Iris pigment epithelial cell (primary cell): ENCODE measurements around the gene TAAR1.
"Not testable (repeated sequence)": the region's sequence is repeated elsewhere in the genome, so short reads cannot be mapped to it uniquely, and the experiment has no call there.

ENCODE experiments used
- DNase-seq: peaks from one replicate; pipeline ENCODE4 v3.0.0-alpha.2; 2011; ENCODE audit warnings: low read depth

Gene TAAR1

GRCh38 chr6:132661906-132662305 is 2.9 kb upstream of the TAAR1 start:
- DNase-seq: no peak

- no peak for DNase-seq
These were observed 7.9 kb downstream of the TAAR1 start for GRCh38 chr6:132651062-132651461.

DNA sequence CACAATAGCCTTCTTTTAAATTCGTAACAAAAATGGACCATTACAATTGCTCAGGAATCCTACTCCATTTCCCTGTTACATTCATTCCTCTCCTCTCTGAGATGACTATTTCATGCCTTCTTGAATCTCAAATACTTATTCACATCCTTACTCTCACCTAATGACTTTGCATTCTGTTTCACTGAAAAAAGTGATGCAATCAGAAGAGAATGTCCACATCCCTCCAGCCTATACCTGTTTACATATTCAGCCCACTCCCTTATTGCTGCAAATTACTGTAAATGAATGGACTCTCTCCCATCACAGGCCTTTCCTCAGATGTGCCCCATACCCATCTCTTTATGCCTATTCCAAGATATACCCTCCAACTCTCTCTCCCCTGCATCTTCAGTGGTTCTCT is 8.6 kb downstream of the TAAR1 start:
- peak; percentile 5 for DNase-seq

DNA sequence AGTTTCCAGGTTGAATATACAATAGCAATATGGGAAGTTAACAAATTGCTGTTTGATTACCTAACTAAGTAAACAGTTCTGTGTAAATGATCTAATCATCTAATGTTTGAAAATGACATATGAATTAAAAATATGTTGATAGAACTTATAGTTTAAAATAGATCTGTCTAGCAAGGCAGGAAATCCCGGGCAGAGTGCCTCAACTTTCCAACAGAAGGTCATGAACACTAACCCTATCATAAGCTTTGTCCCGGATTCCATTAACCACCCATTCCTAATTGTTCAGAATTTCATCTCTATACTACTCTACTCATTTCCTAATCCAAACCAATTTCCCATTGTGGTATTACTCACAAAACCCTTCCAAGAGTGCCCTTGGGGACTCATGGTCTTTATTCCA is 10.2 kb downstream of the TAAR1 start:
- DNase-seq: no peak

DNA sequence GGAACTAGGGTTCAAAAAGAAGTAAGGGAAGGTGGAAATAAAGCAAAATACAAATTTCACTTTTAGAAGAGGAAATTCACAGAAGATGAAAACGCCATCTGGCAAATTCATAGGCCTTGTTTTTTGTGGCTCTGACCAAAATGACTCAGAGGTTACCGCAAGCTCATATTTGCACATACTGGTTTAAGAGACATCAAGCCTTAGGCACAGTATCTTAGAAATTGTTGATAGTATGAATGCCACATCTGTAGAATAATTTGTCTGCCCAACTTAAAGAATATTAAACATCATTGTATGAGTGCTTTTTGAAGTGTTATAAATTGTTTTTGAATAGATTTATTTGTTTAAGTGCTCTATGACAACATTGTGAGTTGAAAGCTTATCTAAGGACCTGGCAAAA is 10.6 kb downstream of the TAAR1 start:
- peak; percentile 65 for DNase-seq

- DNase-seq: no peak
These were observed 15.4 kb downstream of the TAAR1 start for GRCh38 chr6:132643547-132643946.

- not testable (repeated sequence) for DNase-seq
These were observed 21.8 kb downstream of the TAAR1 start for GRCh38 chr6:132637135-132637534.

DNA sequence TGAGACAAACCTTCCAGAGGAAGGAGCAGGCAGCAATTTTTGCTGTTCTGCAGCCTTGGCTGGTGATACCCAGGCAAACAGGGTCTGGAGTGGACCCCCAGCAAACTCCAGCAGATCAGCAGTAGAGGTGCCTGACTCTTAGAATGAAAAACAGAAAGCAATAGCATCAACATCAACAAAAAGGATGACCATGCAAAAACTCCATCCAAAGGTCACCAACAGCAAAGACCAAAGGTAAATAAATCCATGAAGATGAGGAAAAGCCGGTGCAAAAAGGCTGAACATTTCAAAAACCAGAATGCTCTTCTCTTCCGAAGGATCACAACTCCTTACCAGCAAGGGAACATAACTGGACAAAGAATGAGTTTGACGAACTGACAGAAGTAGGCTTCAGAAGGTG is 23.1 kb downstream of the TAAR1 start:
- not testable (repeated sequence) for DNase-seq

DNA sequence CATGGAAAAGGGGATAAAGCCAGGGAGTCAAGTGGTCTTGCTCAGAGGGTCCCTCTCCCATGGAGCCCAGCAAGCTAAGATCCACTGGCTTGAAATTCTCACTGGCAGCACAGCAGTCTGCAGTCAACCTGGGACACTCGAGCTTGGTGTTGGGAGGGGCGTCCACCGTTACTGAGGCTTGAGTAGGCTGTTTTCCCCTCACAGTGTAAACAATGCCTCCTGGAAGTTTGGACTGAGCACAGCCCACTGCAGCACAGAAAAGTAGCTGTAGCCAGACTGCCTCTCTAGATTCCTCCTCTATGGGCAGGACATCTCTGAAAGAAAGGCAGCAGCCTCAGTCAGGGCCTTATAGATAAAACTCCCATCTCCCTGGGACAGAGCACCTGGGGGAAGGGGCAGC is 23.7 kb downstream of the TAAR1 start:
- DNase-seq: not testable (repeated sequence)

GRCh38 chr6:132634796-132635195 is 24.2 kb downstream of the TAAR1 start:
- no peak for DNase-seq

DNA sequence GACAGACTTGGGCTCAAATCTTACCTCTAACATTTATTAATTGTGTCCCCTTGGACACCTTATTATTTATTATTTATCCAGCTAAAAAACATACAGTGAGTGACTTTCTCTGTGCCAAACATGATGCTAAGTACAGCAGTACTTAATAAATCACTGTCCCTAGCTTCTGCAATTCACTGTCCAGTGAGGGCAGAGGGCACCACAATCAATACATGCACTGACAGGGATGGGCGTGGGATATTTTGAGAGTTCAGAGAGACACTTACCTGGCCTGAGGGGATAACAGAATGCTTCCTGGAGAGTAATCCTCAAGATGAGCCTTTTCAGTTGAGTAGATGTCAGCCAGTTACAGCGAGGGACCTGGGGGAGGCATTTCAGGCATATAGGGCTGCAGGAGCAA is 25.6 kb downstream of the TAAR1 start:
- DNase-seq: no peak

DNA sequence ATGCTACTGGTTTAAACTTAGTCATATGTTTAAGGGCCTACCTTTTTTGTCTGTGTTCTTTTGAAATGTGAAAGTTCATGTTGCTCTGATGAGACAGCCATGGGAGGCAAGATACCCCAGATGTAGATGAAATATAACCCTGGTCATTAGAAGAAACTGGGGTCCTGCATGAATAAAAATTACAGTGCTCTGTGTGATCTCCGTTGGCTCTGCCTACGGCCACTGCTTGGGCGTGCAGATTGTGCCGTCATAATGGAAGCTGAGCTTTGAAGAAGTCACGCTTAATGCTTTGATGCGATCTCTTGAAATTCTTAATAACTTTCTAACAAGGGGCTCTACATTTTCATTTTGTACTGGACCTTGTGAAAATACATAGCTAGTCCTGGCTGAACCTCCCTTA is 34.8 kb downstream of the TAAR1 start, which contains the start of gene TAAR2:
Gene TAAR2, minus strand, starts transcription at position 101 of the 400 bp plus-strand sequence. Its CDS starts 0 bp downstream, at position 101.
- no peak for DNase-seq

DNA sequence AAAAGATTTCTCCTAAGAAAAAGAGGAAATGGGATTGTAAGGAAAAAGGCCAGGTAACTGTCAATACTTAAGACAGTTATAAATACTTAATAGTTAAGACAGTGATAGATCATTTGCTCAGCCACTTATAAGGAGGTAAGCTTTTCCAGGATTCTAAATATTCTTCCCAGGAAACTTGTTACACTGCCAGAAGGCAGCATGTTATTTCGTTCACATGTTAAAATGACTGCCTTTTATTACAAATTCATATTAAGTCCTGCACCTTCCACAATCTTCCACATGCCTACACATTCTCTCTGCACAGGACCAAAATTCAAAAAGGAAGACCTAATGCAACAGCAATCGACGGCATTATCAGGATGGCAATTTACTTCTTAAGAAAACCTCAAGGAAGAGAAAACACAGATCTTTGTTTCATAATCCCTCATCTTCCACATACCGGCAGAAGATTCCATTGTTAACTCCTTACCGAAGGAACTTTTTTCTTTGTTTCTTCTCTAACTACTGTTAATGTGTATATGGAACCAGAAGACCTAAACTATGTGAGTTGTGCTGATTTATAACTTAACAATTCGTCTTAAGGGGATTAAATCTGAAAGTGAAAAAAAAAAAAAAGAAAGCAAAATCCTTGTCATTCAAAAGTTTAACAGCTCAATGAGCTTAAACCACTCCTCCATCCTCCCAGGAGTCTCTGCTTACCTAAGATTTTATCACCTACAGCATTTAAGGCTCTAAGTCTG is 35.7 kb downstream of the TAAR1 start:
- DNase-seq: no peak

DNA sequence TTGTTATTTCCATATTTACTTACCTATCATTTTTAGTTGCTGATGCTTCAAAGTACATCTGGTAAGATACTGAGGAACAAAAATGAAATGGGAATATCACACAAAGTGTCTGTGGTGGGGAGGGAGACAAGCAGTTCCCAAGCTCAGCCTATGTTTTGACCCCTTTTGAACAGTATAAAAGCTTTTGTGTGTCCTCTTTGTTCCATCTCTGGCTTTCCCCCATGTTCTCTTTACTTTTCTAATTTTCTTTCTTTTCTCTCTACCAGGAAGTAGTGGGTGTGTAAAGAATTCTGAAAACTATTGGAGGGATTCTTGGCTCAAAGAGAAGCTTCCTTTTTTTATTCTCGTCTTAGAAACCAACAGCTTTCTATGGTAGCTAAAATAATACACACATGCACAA is 42.3 kb downstream of the TAAR1 start:
- DNase-seq: no peak

DNA sequence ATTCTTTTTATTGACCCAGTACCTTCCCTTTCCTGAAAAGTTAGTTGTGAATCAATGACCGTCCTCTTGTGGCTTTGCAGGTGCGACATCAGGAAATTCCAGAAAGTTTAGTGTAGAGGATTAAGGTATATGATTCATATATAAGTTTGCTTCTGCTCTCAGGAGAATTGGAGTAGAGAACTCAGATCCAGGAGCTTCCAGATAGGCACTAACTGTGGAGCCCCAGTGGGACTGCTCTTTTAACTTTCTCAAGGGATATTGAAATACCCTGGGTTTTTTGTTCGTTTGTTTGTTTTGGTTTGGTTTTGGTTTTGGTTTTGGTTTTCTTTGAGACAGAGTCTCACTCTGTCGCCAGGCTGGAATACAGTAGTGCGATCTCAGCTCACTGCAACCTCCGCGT is 44.4 kb downstream of the TAAR1 start:
- DNase-seq: no peak

GRCh38 chr6:132612449-132613108 is 46.4 kb downstream of the TAAR1 start:
- DNase-seq: no peak

- DNase-seq: no peak
These were observed 47.4 kb downstream of the TAAR1 start for GRCh38 chr6:132611616-132612015.

DNA sequence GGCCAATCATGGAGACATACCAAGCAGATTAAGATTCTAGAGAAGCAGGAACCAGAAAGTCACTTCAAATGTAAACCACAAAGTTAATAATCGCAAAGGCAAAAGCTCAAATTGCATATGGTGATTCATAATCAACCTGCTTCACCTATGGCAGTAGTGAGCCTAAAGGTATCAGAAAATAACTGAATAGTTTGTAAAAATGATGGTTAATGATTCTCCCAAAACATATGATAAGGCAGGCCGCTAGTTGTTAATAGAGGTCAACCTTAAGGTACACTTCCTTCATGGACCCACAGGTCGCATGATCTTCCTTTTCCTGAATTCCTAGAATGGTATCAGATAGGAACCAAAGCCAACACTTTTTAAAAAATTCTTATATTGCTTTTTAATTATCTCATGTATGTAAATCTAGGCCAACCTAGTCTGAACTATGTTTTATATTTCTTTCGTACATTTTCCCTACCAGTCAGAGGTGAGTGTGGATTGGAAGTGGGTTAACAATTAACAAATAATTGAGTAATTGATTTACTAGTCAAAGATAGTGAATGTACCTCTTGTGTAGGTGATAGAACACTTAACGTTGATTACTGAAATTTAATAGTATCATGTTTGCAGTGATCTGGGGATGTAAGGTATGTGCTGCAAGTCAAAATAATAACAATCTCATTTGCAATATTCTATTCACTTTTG is 51.3 kb downstream of the TAAR1 start:
- no peak for DNase-seq

DNA sequence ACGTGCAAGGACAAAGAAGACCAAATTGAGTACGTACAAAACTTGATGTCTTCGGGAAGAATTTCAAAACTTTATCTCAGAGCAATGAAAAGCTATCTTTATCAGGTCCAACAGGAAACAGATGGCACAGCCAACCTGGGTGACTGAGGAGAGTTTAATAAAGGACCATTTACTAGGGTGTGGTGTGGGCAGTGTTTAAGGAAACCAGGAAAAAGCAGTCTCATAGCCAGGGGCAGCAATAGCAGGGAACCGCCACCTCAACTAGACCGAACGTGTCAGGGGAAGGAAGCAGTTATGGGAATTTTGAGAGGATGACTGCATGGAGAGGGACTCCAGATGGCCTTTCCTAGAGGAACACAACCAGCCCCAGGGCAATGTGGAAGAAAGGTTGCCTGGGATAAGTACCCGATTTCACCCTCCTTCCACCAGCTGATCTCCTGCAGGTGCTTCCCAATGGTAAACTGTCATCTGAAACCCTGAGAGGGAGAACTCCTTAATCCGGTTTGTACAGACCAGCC is 54.3 kb downstream of the TAAR1 start:
- no peak for DNase-seq

DNA sequence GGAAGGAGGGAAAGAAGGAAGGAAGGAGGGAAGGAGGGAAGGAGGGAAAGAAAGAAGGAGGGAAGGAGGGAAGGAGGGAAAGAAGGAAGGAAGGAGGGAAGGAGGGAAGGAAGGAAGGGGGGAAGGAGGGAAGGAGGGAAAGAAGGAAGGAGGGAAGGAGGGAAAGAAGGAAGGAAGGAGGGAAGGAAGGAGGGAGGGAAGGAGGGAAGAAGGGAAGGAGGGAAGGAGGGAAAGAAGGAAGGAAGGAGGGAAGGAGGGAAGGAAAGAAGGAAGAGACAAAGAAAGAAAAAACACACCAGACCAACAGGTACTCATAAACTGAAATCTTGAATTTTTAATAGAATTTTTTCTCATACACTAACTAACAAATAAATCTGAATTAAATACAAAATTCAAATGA is 58.1 kb downstream of the TAAR1 start:
- not testable (repeated sequence) for DNase-seq

- peak; percentile 1 for DNase-seq
These were observed 60.5 kb downstream of the TAAR1 start for GRCh38 chr6:132598473-132598872.

DNA sequence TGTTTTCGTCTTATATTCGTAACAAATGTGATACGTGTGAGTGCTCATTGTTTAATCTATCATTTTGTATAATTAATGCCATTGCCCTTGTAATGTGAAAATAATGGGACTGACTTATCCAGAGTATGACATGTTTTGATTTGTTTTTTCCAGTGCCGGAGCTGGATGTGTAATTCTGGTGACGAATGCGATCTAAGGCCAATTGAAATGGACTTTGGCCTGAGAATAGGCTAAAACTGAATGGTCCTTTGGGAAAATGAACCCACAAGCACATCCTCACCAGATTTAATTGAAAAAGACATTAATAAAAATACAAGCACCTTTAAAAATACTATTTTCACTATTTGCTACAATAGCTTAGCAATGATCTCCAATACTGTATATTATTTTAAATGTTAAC is 62.8 kb downstream of the TAAR1 start:
- DNase-seq: no peak
